ENCODE measurements around the gene SPPL3.

SPPL3 gene

DNA sequence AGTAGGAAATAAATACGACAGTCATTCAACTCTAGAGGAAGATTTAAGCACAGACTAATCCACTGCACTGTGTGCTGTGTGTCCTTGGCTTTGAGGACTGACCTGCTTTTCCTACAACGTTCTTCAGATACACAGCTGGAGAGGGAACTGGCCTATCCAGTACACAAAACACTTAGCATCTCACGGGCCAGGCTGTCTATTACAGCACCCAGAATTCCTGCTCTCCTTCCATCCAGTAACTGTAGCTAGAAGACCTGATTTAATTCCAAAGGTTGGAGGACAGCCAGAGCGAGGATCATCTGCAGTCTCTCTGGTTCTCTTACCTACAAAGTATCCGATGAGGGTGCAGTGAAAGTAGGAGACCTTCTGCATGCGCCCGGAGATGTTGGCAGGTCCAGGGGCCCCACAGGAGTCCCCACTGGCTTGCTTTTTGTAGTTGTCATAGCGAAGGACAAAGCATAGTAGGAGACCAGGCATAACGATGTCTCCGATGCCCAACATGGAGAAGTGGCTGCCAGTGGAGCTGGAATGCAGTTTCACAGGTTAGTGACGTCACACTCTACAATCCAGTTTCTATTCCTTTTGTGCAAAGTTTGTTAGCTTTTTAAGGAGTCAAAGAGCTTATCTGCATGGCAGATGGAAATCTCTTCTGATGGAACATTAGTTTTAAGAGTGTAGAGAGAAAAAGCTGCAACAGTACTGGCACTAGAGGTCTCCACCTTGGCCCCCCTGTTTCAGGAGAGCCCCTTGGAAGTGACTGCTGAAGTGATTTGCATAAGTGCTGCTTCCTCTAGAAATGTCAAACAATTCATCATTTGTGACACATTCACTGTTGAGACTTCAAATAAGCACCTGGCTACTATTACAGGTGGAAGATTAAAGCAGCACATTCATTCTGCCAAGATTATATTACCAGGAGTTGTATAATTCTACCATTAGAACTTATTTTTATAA, 136.8 kb downstream of the SPPL3 start:
- DNase-seq, result no peak

DNA sequence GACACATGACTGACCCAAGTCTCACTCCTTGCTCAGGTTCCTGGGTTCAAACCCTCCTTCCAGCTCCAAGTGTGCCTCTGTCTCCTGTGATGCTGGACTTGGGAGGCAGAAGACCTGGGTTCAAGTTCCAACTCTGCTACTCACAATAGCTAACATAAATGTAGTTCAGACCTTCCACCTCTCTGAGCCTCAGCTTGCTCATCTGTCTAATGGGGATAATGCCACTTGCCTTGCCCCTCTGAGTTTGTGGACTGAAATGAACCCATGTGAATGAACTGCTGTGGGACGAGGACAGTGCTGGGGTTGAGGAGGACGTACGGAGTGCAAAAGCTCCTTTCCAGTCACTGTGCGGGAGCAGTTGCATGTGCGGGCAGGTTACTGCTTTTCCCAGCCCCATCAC, 137.6 kb downstream of the SPPL3 start:
- no peak for DNase-seq

DNA sequence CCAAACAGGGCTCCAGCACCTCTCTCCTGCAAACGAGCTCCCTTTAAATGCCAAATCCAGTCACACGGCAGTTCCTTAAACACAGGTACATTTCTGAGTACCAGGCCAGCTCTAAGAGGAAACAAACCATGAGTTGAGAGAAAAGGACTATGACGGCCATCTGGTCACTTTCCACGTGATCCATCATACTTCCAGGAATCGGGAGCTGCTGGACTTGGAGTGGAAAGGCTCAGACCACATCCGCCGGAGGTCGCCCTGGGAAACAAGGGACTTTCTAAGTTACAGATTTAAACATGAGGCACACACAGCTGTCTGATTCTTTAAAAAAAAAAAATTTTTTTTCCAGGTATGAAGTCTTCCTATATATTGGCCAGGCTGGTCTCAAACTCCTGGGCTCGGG, 139.3 kb downstream of the SPPL3 start:
- DNase-seq, result no peak

DNA sequence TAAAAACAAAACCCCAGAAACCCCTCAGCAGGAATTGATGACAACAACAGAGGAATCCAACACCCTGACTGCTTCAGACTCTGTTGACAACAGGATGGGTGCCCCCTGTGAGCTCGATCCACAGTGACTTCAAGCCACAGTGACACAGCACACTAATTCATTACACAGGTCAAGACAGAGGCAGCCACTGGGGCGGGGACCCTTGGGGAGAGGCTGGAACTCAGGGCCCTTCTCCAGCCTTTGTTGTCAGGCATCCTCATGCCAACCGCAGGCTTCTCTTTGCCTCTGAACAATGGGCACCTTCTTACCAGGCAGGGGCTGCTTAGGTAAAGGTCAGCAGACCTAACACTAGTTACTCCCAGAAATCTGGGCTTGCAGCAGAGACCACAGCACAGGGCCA, 140.9 kb downstream of the SPPL3 start:
- DNase-seq, result no peak

DNA sequence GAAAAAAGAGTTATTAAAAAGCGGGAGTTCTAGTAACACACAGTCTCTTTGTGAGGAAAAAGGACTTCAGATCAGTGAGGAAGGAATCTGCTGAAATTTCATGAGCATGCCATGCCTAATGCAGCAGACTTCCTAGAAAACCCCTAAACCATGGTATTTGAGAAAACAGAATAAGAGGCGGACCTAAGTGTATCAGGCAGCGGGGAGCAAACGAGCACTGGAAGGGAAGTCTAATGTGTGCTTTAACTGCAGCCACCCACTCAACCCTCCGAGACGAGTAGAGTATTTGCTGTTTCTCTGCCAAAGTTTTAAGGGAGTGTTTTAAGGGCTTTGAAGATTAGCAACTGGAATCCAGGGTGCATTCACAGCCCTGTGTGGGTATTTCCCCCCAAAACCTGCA, 142.1 kb downstream of the SPPL3 start:
- DNase-seq, result no peak

DNA sequence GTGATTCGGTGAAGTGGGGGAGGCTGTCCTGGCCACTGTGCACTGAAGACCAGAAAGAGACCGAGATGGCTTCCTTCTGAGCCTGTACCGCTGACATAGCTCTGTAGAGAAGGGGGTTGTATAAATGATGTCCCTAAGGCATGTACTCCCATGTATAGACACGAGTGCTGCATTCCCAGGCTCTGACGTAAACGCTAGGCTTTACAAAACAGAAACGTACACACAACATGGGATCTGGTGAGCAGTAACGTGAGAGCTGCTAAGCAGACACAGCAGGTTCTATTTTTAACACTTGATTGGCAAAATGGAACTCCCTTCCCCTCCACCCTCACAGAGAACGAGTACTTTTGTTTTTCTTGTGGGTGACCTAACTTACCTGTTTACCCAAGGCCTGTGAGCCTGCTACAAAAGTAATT, 142.6 kb downstream of the SPPL3 start:
- no peak for DNase-seq

DNA sequence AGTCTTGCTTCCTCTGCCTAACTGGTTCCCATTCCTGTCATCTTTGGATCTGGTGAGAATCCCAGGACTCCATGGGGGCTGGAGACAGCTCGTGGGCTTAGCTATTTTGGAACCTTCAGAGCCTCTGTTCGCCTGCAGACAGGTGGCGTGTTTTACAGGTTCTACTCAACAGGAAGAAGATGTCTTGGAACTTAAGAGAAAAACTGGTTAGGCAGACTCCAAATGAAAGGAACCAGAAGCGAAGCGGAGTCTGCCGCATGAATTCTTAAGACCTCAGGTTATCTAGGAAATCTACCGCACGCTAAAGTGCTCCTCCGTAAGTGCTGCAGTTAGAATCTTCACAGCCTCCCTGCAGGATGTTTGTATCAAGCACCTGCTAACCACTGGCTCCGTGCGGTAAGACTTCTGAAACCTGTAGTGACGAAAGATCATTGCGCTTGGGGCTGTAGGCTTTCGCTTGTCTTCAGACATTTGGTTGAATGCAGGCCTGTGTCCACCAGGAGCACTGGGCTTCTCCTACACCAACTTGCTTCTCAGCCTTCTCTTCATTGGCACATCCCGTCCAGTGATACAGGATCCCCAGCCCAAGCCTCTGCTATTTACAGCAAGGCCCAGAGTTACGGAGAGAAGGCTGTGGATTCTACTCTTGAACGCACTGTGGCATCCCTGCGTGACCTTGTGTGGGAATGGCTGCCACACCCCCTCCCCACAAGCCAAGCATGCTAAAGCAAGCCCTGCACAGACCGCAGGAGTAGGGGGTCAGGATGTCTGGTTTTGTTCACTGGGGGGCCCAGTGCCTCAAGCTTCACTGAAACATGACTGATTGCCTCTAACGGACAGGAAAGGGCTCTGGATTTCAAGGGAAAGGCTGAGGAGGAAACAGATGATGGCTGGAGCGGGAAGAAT, 143.6 kb downstream of the SPPL3 start:
- no peak for DNase-seq

DNA sequence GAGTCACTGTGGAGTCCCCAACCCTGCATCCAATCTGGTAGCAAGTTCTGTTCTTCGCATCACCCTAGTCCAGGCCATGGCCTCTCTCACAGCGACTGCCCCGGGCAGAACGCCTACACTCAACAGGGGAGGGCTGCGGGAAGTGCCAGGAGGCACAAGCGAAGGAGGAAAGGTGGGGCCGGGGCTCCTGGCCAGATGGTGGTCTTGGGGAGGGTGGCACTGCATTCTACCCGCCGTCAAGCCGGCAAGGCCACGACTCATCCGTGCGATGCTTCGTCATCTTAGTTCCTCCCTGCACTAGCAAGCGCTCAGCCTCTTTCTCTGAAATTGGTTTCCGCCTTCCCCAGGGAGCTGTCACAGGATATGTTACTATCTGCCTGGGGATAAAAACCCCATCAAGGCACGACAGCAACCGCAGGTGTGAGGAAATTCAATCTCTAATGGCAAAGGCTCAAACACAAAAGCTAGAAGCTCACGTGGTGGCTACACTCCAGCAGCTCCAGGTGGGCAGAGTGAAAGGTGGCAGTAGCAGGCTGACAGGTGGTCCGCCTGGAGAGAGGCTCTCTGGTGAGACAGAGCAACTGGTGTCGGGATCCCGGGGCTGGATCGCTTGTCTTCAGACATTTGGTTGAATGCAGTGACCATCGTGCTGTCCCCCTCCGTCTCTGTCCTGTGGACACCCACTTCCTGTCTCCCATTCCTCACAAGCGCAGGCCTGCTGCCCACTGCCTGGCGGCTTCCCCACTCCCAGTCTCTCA, 144.4 kb downstream of the SPPL3 start:
- peak; percentile 96 for DNase-seq

DNA sequence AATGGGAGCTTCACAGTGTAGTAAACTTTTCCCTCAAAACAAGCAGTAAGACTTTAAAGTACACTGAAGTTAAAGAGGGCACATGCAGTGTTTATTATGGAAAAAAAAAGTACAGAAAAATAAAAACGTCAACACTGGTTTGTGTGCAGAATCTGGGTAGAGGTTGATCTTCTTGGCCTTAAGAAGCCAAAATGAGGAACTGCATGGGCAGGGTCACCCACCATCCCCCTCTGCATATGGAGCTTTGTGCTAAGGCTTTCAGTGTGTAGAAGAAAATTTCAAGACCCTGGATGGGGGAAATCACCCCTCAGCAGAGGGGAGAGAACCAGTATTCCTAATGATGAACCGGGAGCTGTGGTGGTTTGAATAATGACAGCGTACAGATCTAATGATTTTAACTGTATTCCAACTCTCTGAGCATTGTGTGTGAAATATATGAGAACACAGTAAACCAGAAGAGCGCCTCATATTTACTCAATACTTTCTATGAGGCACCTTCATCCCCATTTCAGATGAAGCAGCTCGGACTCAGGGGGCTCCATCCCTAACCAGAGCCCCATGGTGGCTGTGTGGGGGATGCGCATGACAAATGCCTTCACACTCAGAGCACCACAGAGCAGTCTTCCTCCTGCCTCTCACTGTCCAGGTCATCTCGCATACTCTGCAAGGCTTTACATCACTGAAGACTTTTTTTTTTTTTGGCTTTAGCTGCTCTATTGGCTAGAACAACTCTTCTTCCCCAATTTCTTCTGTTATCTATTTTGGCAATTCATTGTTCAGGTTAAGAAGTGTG, 145.2 kb downstream of the SPPL3 start:
- no peak for DNase-seq

DNA sequence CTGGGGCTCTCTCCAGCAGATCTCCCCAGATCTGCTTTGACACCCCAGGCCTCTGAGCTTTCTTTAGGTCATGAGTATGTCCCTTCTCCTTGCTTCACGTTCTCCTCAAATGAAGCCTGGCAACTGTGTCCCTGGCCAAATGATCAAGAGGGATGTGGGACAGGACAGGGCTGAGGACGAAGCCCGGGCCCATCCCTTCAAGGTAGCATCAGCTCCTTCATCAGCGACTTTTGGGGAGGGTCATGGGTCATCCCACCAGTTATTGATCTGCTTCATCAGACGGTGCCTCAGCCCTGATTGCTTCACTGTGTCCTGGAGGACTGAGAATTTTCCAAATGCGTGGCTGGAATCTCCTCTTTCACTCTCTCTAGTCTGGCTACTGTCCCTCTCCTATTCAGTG, 146.2 kb downstream of the SPPL3 start:
- DNase-seq, result no peak

DNA sequence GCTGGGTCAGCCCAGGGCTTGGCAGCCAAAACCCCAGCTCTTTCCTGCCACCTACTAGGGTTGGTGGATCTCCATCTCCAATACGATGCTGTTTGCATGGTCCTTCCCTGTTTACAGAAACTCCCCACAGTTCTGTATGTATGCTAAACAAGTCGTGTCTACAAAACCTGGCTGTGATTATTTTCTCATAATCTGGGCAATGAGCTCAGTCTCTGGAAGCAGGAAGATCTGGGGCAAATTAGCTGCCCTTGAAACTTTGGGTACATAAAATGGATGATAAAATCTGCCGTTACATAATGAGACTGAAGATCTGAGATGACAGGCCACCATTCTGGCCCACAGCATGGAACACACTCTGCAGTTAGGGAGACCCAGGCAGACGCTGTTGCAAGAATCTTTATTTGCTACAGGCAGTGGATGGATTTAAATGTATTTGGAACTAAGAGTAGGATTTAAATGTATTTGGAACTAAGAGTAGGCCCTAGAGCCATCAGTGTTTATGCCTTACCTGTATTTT, 146.9 kb downstream of the SPPL3 start:
- DNase-seq, result no peak

DNA sequence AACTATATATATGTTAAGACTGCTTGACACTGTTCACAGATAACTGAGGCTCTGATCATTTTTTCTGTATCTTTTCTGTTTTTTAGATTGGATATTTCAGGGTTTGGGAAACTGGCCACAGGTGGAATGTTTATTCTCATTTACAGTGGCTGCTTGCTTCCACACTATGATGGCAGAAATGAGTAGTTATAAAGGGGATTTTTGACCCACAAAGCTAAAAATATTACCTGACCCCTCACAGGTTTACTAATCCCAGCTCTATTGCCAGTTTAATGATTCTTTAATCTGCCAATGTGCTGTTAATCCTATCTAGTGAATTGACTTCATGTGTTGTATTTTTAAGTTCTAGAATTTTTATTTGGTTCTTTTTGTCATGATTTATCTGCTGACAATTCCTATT, 148.9 kb downstream of the SPPL3 start:
- DNase-seq, result no peak

DNA sequence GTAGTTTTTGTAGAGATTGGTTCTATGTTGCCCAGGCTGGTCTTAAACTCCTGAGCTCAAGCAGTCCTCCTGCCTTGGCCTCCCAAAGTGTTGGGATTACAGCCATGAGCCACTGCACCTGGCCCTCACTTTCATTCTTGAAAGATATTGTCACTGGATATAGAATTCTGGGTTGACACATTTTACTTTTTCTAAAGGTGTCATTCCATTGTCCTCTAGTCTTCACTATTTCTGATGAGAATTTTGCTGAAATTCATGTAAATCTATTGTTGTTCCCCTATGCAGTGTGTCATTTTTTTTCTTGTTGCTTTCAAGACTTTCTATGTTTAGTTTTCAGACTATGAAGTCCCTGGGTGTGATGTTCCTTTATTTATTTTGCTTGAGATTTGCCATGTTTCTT, 149.4 kb downstream of the SPPL3 start:
- no peak for DNase-seq

DNA sequence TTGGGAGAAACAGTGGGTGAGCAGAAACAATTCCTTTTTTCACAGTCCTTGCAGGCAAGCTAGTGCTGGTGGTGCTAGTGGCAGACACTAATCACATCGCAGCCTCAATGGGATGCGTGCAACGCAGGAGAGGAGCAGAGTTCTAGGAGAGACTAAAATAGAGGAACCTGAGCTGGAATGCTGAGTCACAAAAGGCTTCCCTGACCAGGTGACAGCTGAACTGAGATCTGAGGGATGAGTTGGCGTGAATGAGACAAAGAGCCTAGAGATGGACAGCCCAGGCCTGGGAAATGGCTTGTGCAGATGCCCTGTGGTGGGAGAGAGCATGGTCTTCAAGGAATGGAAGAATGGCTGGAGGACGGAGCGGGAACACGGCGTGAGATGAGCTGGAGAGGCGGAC, 152.8 kb downstream of the SPPL3 start:
- no peak for DNase-seq

DNA sequence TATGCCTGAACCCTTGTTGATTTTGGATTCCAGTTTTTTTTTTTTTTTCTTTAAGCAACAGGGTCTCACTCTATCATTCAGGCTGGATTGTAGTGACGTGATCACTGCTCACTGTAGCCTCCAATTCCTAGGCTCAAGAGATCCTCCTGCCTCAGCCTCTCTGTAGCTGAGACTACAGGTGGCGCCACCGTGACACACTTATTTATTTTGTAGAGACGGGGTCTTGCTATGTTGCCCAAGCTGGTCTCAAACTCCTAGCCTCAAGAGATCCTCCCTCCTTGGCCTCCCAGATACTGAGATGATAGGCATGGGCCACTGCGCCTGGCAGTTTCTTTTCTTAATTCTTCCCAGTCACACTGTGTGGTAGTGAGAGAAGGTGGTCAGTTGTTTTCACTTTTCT, 153.4 kb downstream of the SPPL3 start:
- DNase-seq, result no peak

DNA sequence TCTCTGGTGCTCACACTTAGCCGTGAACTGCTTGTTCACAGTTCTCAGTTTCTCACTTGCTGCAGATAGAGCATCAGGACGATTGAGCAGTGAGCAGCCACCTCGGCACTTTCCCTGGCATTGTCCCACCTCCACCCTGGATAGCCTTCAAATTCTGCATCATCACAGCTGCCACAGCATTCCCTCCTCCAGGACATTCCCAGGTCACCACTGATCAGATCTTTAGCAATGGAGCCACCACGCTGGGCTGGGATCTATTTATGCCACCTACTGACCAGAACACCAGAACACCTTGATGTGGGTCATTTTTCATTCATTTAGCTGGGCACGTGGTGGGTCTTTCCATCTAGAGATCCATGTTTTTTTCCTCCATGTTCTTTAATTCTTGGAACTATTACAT, 154.9 kb downstream of the SPPL3 start:
- no peak for DNase-seq

DNA sequence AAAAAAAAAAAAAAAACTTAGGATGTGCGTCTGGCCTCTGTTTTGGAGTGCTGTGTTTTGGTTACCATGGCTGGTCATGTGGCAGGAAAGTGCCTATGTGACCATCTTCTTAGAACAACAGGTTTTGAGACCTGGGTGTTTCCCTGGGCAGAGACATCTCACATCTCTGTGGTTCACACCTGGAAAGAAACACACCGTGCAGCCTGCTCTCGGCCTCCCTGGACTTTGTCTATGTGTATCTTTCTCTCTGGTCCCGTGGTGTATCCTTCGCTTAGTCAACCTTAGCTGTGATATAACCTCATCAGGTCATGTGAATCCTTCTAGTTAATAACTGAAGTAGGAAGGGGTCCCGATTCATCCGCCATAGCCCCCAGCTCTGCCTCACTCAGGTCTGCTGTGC, 155.9 kb downstream of the SPPL3 start:
- no peak for DNase-seq

DNA sequence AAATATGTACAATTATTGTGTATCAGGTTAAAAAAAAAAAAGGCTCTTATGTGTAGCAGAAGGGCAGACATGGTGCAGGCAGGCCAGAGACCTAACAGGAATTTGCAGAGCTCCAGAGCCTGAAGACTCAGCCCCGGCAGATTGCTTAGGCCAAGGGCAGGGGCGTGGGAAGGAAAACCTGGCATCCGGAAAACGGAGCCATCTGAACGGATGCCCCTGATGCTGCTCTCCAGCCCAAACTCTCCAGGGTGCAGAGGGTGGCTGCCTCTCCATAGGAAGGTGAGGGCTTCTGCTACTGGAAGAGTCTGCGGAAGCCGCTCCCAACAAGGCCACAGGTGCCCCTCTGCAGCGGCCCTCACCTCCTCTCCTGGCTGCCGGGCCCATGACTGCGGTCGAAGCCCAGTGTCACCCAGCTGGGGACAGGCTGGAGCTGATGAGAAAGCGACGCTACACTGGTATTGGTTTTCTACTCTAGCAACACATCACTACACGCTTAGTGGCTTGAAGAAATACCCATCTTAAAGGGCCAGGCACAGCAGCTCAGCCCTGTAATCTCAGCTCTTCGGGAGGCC, 159.2 kb downstream of the SPPL3 start:
- no peak for DNase-seq

DNA sequence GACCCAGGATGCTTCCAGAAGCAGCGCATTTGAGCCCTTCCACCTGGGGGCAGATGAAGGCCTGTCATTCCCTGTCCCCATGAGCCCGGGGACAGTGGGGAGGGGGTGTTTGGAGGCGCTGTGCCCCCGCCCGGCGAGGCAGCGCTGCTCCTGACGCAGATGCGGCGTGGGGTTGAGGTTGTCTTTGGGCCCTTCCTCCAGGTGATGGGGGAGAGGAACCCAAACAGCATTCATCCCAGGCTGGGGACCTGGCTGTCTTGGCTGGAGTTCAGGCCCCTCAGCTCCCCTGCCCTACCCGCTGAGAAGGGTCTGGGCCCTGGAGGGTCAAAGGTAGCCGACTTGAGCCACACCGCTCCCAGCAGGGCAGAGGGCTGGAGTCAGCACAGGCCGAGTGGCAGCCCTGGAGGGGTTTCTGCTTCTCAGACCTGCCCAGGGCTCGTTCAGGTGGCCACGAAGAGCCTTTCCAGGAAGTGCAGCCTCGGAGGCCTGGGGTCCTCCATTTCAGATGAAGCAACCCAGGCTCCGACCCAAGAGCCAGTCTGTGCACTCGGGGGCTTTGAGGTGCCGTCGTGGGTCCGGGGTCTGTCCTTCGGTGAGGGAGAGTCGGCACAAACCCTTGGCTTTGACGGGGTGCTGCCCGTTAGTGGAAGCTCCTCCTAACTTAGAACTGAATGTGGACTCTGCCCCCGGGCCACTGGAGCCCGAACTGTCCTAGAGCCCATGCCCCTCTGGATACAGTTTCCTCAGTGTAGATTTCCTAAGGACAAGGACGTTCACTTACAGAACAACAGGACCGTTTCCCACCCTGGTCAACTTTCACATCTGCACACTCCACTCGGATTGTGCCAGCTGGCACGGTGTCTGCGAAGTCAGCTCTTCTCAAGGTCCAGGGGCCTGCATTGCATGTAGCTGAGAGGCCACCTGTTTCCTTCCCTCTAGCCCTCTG, 162.4 kb downstream of the SPPL3 start:
- DNase-seq, result no peak

DNA sequence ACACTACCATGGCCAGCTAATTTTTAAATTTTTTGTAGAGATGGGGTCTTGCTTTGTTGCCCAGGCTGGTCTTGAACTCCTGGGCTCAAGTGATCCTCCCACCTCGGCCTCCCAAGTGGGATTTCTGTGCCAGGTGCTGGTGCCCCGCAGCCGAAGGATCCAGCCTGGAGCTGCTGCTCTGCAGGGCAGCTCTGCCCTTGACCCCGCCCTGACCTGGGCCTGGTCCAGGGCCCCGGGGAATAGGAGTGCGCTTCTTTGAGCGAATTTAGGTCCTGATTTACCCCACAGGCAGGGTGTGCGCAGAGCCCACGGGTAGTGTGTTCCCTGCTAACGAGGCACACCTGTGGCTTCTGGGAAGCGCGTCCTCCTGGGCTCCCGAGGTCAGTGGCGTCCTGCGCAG, 163.3 kb downstream of the SPPL3 start:
- no peak for DNase-seq
